Mesenchymal stem cell (in vitro differentiated cells and primary cell): ENCODE results near the gene FXR2. TPM values are rescaled to one million over a fixed set of nuclear protein-coding genes. Genes with fewer than 3 reads are reported as not detected.
A peak's percentile ranks its signal among the peaks of the same experiment; 100 is the strongest.

Experiments
- DNase-seq: peaks from one replicate; pipeline ENCODE4 v3.0.0-alpha.2; 2013
- H2AFZ ChIP-seq: one replicate; pipeline ENCODE4 v1.6.1; 2013; ENCODE audit warnings: low read depth, mild to moderate bottlenecking, control low read depth, inconsistent platforms, low read length, moderate library complexity
- H2AK5ac ChIP-seq: 2 replicates; pipeline ENCODE4 v1.6.1; 2013; ENCODE audit warnings: low read length, moderate library complexity, mild to moderate bottlenecking, inconsistent platforms; ENCODE audit not compliant: severe bottlenecking
- H2BK120ac ChIP-seq: one replicate; pipeline ENCODE4 v1.6.1; 2013; ENCODE audit warnings: low read depth, mild to moderate bottlenecking, inconsistent platforms, low read length, moderate library complexity
- H2BK12ac ChIP-seq, 2 experiments: one replicate each; pipeline ENCODE4 v1.6.1; 2013; ENCODE audit warnings: inconsistent platforms in 2 of 2, low read length in 2 of 2, mild to moderate bottlenecking in 2 of 2, moderate library complexity in 2 of 2, control low read depth in 1 of 2
- H2BK15ac ChIP-seq: one replicate; pipeline ENCODE4 v1.6.1; 2013; ENCODE audit warnings: mild to moderate bottlenecking, low read depth, inconsistent platforms; ENCODE audit not compliant: poor library complexity, severe bottlenecking
- H2BK5ac ChIP-seq: 2 replicates; pipeline ENCODE4 v1.6.1; 2013; ENCODE audit warnings: low read depth, mild to moderate bottlenecking, low read length, control low read depth, inconsistent platforms; ENCODE audit not compliant: poor library complexity, severe bottlenecking
- H3K14ac ChIP-seq, 2 experiments: one replicate each; pipeline ENCODE4 v1.6.1; 2013; ENCODE audit warnings: inconsistent platforms in 2 of 2, low read length in 2 of 2, control low read depth in 1 of 2, mild to moderate bottlenecking in 1 of 2, moderate library complexity in 1 of 2
- H3K18ac ChIP-seq, 2 experiments: one replicate each; pipeline ENCODE4 v1.6.1; 2013; ENCODE audit warnings: inconsistent platforms in 2 of 2, low read length in 2 of 2, control low read depth in 1 of 2, low read depth in 1 of 2, mild to moderate bottlenecking in 1 of 2
- H3K23ac ChIP-seq, 2 experiments: one replicate each; pipeline ENCODE4 v1.6.1; 2013; ENCODE audit warnings: inconsistent platforms in 2 of 2, low read length in 2 of 2, mild to moderate bottlenecking in 2 of 2, moderate library complexity in 2 of 2, control low read depth in 1 of 2
- H3K27ac ChIP-seq: 2 replicates; pipeline ENCODE4 v1.5.1; 2013; ENCODE audit warnings: mild to moderate bottlenecking, moderate library complexity, low read length, control low read depth, inconsistent platforms; ENCODE audit not compliant: poor library complexity, severe bottlenecking
- H3K27me3 ChIP-seq, 2 experiments: 2 replicates each; pipeline versions ENCODE4 v1.6.1 to v1.7.0; 2013; ENCODE audit warnings: low read length in 2 of 2, mild to moderate bottlenecking in 2 of 2, moderate library complexity in 2 of 2, control low read depth in 1 of 2, inconsistent platforms in 1 of 2; ENCODE audit not compliant: control insufficient read depth in 1 of 2, insufficient read depth in 1 of 2
- H3K36me3 ChIP-seq, 2 experiments: 2 replicates each; pipeline versions ENCODE4 v1.6.1 to v1.7.0; 2013; ENCODE audit warnings: low read length in 2 of 2, control low read depth in 1 of 2, inconsistent platforms in 1 of 2, low read depth in 1 of 2, mild to moderate bottlenecking in 1 of 2; ENCODE audit not compliant: insufficient read depth in 2 of 2, control insufficient read depth in 1 of 2
- H3K4ac ChIP-seq, 2 experiments: one replicate each; pipeline ENCODE4 v1.6.1; 2013; ENCODE audit warnings: inconsistent platforms in 2 of 2, low read length in 2 of 2, mild to moderate bottlenecking in 2 of 2, moderate library complexity in 2 of 2, control low read depth in 1 of 2, low read depth in 1 of 2
- H3K4me1 ChIP-seq: 2 replicates; pipeline ENCODE4 v1.6.1; 2013; ENCODE audit warnings: low read depth, low read length, control low read depth; ENCODE audit not compliant: control insufficient read depth, insufficient read depth
- H3K4me2 ChIP-seq: 2 replicates; pipeline ENCODE4 v1.6.1; 2013; ENCODE audit warnings: low read length, mild to moderate bottlenecking, inconsistent platforms; ENCODE audit not compliant: poor library complexity, severe bottlenecking
- H3K4me3 ChIP-seq, 2 experiments: 2 replicates each; pipeline versions ENCODE4 v1.5.1 to v1.7.0; 2013; ENCODE audit warnings: low read length in 2 of 2, mild to moderate bottlenecking in 2 of 2, control low read depth in 1 of 2, low read depth in 1 of 2; ENCODE audit not compliant: insufficient read depth in 1 of 2
- H3K79me1 ChIP-seq: replicated peaks from 2 replicates; pipeline ENCODE4 v1.6.1; 2013; ENCODE audit warnings: mild to moderate bottlenecking, control low read depth, low read length, inconsistent platforms; ENCODE audit not compliant: poor library complexity, severe bottlenecking
- H3K9ac ChIP-seq: 2 replicates; pipeline ENCODE4 v1.7.0; 2013; ENCODE audit warnings: mild to moderate bottlenecking, low read length, moderate library complexity
- H3K9me3 ChIP-seq: 2 replicates; pipeline ENCODE4 v1.7.0; 2013; ENCODE audit warnings: mild to moderate bottlenecking, low read length; ENCODE audit not compliant: control insufficient read depth
- H4K8ac ChIP-seq: one replicate; pipeline ENCODE4 v1.6.1; 2013; ENCODE audit warnings: inconsistent platforms, mild to moderate bottlenecking, low read length, moderate library complexity
- H4K91ac ChIP-seq: one replicate; pipeline ENCODE4 v1.6.1; 2013; ENCODE audit warnings: mild to moderate bottlenecking, low read length, inconsistent platforms
- WGBS: methylation state at CpG from one replicate; pipeline ENCODE4 v1.1.7; 2013; ENCODE audit warnings: mixed read lengths; 5-methylcytosine and 5-hydroxymethylcytosine counted together
- polyA plus RNA-seq, 2 experiments: library from polyadenylated mRNA; stranded (reverse); fragments of 200-250 nt; gene quantifications; one replicate each; pipeline ENCODE4 v1.2.3, GENCODE V29; 2013

The FXR2 gene
- 32.3 TPM for polyA plus RNA-seq (2013, experiment 1 of 2)
- polyA plus RNA-seq (2013, experiment 2 of 2) = 32.1 TPM

DNA sequence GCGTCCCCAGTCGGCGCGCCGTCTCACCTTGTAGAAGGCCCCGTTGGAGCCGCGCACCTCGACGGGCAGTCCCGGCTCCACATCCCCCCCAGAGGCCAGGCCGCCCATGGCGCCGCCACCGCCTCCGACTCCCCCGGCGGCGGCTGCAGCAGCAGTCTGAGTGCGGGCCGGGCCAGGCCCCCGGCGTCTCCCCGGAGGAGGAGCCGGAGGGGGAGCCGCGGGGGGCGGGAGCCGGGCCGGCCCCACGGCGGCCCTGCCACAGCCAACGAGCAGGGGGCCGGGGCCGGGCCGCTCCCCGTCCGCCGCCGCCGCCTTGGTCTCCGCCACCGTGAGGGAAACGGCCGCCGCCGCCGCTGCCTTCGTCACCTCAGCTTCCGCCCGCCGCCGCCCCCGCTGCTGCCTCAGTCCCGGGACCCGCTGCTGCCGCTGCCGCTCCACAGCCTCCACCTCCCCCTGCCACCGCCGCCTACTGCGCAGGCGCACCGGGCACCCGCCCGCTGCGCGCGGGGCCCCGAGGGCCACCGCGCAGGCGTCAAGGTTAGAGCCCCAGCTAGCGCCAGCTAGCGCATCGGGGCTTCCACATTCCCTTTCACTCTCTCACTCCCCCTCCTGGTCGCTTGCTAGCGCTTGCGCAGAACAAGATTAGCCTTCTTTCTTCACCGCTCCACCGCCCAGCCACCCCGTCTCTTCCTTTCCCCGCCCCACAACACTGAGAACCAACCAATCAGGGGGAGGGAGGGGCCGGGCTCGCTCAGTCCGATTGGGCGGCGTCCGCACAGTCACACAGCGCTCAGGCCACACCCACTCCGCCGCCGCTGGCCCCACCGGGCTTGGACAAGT is at the start of gene FXR2:
TSS of gene FXR2 (minus strand) at position 473 of the 840 bp plus-strand sequence. CDS start at position 108, 365 bp downstream.
- H3K4ac ChIP-seq = peak within 1 kb of the TSS in 1 of 2 experiments; percentile 97
- peak within 1 kb of the TSS; percentile 96 to 100 for H3K18ac ChIP-seq
- H3K79me1 ChIP-seq = no peaks in the 10 kb centered on the region
- peak; percentile 100 for DNase-seq
- WGBS = under 1% methylated on average over 72 of the region's 93 CpGs
- H3K4me3 ChIP-seq = peak within 1 kb of the TSS; percentile 95 to 96
- peak within 1 kb of the TSS in 1 of 2 experiments; percentile 84 for H2BK12ac ChIP-seq
- peaks cover 0 to 21% of the 10 kb centered on the region in 2 experiments for H3K36me3 ChIP-seq
- H2BK15ac ChIP-seq = peak within 1 kb of the TSS; percentile 89
- H2BK120ac ChIP-seq = peak within 1 kb of the TSS; percentile 83
- H2BK5ac ChIP-seq = peak within 1 kb of the TSS; percentile 66
- peak within 1 kb of the TSS; percentile 95 for H3K9ac ChIP-seq
- H4K91ac ChIP-seq = peak within 1 kb of the TSS; percentile 97
- peak within 1 kb of the TSS; percentile 80 to 98 for H3K23ac ChIP-seq
- H3K9me3 ChIP-seq = no peaks in the 10 kb centered on the region
- peak within 1 kb of the TSS in 1 of 2 experiments; percentile 91 for H3K14ac ChIP-seq
- H2AFZ ChIP-seq = peak within 1 kb of the TSS; percentile 77
- H4K8ac ChIP-seq = peak within 1 kb of the TSS; percentile 94
- peaks cover 3% of the 10 kb centered on the region for H3K4me1 ChIP-seq
- peak within 1 kb of the TSS; percentile 81 for H3K27ac ChIP-seq
- H3K27me3 ChIP-seq = no peaks in the 10 kb centered on the region
- no peak within 1 kb of the TSS for H2AK5ac ChIP-seq
- H3K4me2 ChIP-seq = peak within 1 kb of the TSS; percentile 70

- Histone ChIP-seq H3K4me1 (peaks cover 3% of the 10 kb centered on the region), H2AFZ (no peak overlapping the region), H3K4me2 (no peak overlapping the region), H4K8ac (no peak overlapping the region), H3K79me1 (no peaks in the 10 kb centered on the region), H3K14ac (no peak overlapping the region), H3K27ac (no peak overlapping the region), H2BK12ac (no peak overlapping the region), H3K4ac (no peak overlapping the region), H2AK5ac (no peak overlapping the region), H4K91ac (no peak overlapping the region), H3K23ac (no peak overlapping the region), H3K18ac (no peak overlapping the region), H2BK15ac (no peak overlapping the region), H3K27me3 (peaks cover 40 to 46% of the 10 kb centered on the region in 2 experiments), H3K9me3 (no peaks in the 10 kb centered on the region), H3K4me3 (no peak overlapping the region), H3K36me3 (no peaks in the 10 kb centered on the region), H2BK5ac (no peak overlapping the region), H2BK120ac (no peak overlapping the region), H3K9ac (no peak overlapping the region)
- DNase-seq = peak; percentile 28
- WGBS = 18% methylated on average over 10 of the region's 10 CpGs
Observed at GRCh38 chr17:7656958-7657609, 42.4 kb upstream of the FXR2 start.

GRCh38 chr17:7655541-7655840 is 40.8 kb upstream of the FXR2 start:
- H3K14ac ChIP-seq = no peak overlapping the region
- no peak overlapping the region for H3K4me3 ChIP-seq
- no peak overlapping the region for H2BK5ac ChIP-seq
- H3K4me2 ChIP-seq = no peak overlapping the region
- H2BK15ac ChIP-seq = no peak overlapping the region
- no peak overlapping the region for H4K8ac ChIP-seq
- H3K18ac ChIP-seq = no peak overlapping the region
- H2AFZ ChIP-seq = no peak overlapping the region
- peaks cover 54 to 60% of the 10 kb centered on the region in 2 experiments for H3K27me3 ChIP-seq
- 95% methylated on average over 17 of the region's 17 CpGs for WGBS
- peaks cover 17% of the 10 kb centered on the region for H3K4me1 ChIP-seq
- H3K9ac ChIP-seq = no peak overlapping the region
- no peak overlapping the region for H3K4ac ChIP-seq
- no peak overlapping the region for H3K23ac ChIP-seq
- H2BK12ac ChIP-seq = no peak overlapping the region
- H3K36me3 ChIP-seq = no peaks in the 10 kb centered on the region
- no peaks in the 10 kb centered on the region for H3K79me1 ChIP-seq
- no peak overlapping the region for H3K27ac ChIP-seq
- H3K9me3 ChIP-seq = no peaks in the 10 kb centered on the region
- no peak for DNase-seq
- no peak overlapping the region for H2BK120ac ChIP-seq
- H4K91ac ChIP-seq = no peak overlapping the region
- no peak overlapping the region for H2AK5ac ChIP-seq

DNA sequence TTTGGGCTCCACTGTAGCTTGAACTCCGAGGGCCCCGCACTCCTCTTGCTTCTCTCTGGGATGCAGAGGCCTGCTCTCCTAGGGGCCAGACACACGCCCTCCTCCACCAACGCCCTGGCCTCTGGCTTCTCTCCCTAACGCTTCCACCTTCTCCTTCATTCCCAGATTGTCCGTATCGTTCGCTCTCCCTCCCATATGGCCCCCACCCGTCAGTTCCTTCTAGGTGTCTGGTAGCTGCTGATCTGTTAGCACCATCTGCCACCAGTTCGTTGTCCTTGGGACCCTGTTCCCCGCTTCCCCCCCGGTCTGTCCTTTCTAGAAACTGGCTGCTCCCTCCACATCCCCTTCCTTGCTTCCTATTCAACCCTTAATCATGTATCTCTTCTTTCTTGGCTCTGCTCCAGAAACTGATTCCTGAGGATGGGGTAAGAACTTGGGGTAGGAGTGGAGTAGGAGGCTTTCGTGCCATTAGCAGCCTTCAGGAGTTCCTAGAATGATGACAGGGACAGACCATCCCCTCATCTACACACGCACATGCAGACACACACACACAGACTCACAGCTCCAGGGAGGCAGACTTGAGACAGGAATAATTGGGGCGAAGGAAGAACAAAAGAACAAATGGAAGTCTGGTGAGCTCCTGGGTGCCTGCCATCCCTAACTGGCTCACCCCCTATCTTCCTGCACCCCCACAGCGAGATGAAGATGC is 40.3 kb upstream of the FXR2 start:
- no peak for DNase-seq
- H3K4me1 ChIP-seq = peaks cover 21% of the 10 kb centered on the region
- no peak overlapping the region for H3K4me2 ChIP-seq
- no peak overlapping the region for H2AFZ ChIP-seq
- H2BK15ac ChIP-seq = no peak overlapping the region
- no peak overlapping the region for H3K18ac ChIP-seq
- H3K27ac ChIP-seq = no peak overlapping the region
- WGBS = 84% methylated on average over 13 of the region's 16 CpGs
- H4K8ac ChIP-seq = no peak overlapping the region
- no peak overlapping the region for H4K91ac ChIP-seq
- no peak overlapping the region for H3K14ac ChIP-seq
- H2BK120ac ChIP-seq = no peak overlapping the region
- H3K9ac ChIP-seq = no peak overlapping the region
- no peaks in the 10 kb centered on the region for H3K9me3 ChIP-seq
- no peak overlapping the region for H2BK5ac ChIP-seq
- no peak overlapping the region for H3K4me3 ChIP-seq
- no peak overlapping the region for H2BK12ac ChIP-seq
- peaks cover 59 to 65% of the 10 kb centered on the region in 2 experiments for H3K27me3 ChIP-seq
- no peak overlapping the region for H2AK5ac ChIP-seq
- no peaks in the 10 kb centered on the region for H3K36me3 ChIP-seq
- H3K23ac ChIP-seq = no peak overlapping the region
- no peak overlapping the region for H3K4ac ChIP-seq
- H3K79me1 ChIP-seq = no peaks in the 10 kb centered on the region
